ENCODE measurements around the gene NUFIP2.
"Not testable (repeated sequence)": the region's sequence is repeated elsewhere in the genome, so short reads cannot be mapped to it uniquely, and the experiment has no call there.

The NUFIP2 gene

DNA sequence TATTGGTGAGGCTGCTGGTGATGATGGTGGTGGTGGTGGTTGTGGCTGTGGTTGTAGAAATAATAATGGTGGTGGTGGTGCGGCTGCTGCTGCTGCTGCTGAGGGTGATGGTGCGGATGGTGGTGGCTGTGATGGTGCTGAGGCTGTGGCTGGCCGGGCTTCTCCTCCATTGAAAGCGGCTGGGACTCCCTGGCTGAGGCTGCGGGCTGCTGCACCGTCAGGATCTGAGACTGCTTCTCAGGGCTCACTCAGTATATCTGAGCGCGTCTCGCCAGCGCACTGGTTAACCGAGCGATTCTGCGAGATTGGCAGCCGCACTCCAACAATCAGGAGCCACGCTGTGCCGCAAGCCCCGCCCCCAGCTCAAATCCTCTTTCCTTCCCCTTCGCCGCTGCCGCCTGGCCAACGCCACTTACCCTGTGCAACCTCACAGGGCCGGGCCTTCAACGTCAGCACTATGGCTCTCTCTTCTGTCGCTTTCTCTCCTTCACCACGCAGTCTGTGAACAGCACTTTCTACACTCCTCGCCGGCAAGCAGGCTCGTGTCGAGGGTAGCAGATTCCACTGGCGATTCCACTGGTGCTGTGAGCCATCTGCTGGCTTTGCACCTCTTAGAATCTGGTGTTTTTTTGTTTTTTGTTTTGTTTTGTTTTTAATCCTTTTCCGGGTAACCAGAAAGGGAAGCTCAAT, at the start of gene NUFIP2:
NUFIP2 (minus strand) TSS at position 259 of the 690 bp plus-strand sequence; CDS start at position 170, 89 bp downstream.
- intact Hi-C loops (cut with DNase I), result loop anchor here (5.0 to 10.0 kb wide), 3 partner anchors 77 to 271 kb away; partner anchors contain the start of genes ABHD15 and TP53I13
- peak; percentile 98 to 100 (median 100) for DNase-seq

- intact Hi-C loops (cut with DNase I), result no loop called here
- DNase-seq, result no peak
Measured at GRCh38 chr17:29342158-29342765, 48.3 kb upstream of the NUFIP2 start.

- no peak for DNase-seq
- intact Hi-C loops (cut with DNase I), result no loop called here
Measured at GRCh38 chr17:29341726-29342125, 47.8 kb upstream of the NUFIP2 start.

DNA sequence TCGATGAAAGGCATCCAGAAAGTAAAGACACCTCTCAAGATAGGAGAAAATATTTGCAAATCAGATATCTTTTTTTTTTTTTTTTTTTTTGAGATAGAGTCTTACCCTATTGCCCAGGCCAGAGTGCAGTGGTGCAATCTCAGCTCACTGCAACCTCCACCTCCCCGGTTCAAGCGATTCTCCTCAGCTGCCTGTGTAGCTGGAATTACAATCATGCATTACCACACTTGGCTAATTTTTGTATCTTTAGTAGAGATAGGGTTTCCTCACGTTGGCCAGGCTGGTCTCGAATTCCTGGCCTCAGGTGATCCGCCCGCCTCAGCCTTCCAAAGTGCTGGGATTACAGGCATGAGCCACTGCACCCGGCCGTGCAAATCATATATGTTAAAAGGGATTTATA, 45.1 kb upstream of the NUFIP2 start:
- DNase-seq; intact Hi-C loops (cut with DNase I): not testable (repeated sequence)

- intact Hi-C loops (cut with DNase I), result no loop called here
Measured at GRCh38 chr17:29331708-29332085, 37.7 kb upstream of the NUFIP2 start.

DNA sequence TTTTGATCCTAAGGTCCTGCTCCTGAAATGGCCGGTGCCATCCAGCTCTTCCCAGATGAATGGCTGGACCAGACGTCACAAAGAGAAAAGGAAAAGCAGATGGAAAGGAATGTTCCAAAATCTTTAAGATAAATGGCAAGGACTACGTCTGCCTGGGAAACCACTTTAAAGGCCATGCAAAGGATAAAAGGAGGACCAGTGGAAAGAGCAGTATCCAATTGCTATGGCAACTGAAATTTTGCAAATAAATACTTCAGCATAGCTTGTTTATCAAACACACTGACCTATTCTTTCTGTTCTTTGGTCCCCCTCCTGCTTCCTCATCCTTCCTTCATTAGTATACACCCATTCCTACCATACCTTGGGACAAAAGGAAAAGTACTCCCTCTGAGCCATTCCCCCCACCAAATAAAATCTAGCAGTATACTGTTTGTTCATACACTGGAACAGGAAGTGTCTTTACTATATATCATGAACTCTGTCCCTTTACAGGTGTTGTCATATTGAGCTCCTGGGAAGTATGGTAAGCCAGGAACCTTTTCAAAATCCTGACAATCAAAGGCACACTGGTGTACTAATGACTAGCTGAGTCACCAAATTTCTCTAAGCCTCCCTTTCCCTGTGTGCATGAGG, 37.2 kb upstream of the NUFIP2 start:
- no peak for DNase-seq
- intact Hi-C loops (cut with DNase I), result no loop called here

More at GRCh38 chr17:29331708-29332085, 37.7 kb upstream of the NUFIP2 start:
- peak in 13 of 42 donors; percentile 5 to 45 (median 15) for DNase-seq

- intact Hi-C loops (cut with DNase I), result no loop called here
- no peak for DNase-seq
Measured at GRCh38 chr17:29327412-29327811, 33.5 kb upstream of the NUFIP2 start.

DNA sequence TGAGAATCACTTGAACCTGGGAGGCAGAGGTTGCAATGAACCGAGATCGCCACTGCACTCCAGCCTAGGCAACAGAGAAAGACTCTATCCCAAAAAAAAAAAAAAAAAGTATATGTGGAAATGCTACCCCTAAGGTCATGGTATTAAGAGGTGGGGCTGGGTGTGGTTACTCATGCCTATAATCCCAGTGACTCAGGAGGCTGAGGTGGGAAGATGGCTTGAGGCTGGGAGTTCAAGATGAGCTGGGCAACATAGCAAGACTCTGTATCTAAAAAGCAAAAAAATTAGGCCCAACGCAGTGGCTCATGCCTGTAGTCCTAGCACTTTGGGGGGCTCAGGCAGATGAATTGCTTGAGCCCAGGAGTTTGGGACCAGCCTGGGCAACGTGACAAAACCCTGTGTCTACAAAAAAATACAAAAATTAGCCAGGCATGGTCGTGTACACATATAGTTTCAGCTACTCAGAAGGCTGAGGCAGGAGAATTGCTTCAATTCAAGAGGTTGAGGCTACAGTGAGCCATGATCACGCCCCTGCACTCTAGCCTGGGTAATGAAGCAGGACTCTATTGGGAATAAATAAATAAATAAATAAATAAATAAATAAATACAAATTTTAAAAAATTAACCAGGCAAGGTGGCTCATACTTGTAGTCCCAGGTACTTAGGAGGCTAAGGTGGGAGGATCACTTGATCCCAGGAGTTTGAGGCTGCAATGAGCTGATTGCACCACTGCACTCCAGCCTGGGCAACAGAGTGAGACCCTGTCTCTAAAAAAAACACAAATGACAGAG, 32.3 kb upstream of the NUFIP2 start:
- DNase-seq, result no peak
- intact Hi-C loops (cut with DNase I), result no loop called here

- no peak for DNase-seq
- intact Hi-C loops (cut with DNase I), result no loop called here
Measured at GRCh38 chr17:29322363-29322762, 28.4 kb upstream of the NUFIP2 start.

- intact Hi-C loops (cut with DNase I), result no loop called here
- no peak for DNase-seq
Measured at GRCh38 chr17:29303386-29303785, 9.4 kb upstream of the NUFIP2 start.

GRCh38 chr17:29299031-29299430, 5.1 kb upstream of the NUFIP2 start:
- intact Hi-C loops (cut with DNase I), result loop anchor here (10.0 kb wide), 1 partner anchor 266 kb away; the partner anchor contains the start of genes ABHD15 and TP53I13
- DNase-seq, result no peak

DNA sequence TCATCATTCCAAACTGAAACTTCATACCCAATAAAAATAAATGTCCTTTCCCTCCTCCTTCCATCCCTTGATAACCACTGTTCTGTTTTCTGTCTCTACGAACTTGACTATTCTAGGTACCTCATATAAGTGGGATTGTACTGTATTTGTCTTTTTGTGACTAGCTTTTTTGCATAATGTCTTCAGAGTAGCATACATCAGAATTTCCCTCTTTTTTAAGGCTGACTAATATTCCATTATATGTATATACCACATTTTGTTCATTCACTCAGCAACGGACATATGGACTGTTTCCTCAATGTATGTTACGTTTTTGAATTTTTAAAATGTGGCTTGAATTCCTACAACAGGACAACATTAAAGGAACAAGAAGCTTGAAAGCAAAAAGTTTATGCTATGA, 1.5 kb upstream of the NUFIP2 start:
- intact Hi-C loops (cut with DNase I), result loop anchor here (10.0 kb wide), 1 partner anchor 269 kb away; the partner anchor contains the start of genes ABHD15 and TP53I13
- no peak for DNase-seq

DNA sequence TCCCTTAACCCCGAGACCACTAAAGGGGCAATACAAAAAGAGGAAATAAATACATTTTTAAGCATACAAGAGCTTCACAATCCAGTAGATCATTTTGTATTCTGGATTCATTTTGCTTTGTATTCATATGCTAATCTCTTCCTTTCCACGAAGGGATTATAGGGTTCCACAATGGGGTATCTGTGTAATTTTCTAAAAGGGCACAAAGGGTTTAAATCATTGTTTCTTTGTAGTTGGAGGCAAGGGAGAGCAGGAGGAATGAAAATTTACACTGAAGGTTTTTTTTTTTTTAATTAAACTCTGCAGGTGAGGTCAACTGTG, 592 bp upstream of the NUFIP2 start:
- no peak for DNase-seq
- intact Hi-C loops (cut with DNase I), result loop anchor here (5.0 to 10.0 kb wide), 3 partner anchors 77 to 270 kb away; partner anchors contain the start of genes ABHD15 and TP53I13

DNA sequence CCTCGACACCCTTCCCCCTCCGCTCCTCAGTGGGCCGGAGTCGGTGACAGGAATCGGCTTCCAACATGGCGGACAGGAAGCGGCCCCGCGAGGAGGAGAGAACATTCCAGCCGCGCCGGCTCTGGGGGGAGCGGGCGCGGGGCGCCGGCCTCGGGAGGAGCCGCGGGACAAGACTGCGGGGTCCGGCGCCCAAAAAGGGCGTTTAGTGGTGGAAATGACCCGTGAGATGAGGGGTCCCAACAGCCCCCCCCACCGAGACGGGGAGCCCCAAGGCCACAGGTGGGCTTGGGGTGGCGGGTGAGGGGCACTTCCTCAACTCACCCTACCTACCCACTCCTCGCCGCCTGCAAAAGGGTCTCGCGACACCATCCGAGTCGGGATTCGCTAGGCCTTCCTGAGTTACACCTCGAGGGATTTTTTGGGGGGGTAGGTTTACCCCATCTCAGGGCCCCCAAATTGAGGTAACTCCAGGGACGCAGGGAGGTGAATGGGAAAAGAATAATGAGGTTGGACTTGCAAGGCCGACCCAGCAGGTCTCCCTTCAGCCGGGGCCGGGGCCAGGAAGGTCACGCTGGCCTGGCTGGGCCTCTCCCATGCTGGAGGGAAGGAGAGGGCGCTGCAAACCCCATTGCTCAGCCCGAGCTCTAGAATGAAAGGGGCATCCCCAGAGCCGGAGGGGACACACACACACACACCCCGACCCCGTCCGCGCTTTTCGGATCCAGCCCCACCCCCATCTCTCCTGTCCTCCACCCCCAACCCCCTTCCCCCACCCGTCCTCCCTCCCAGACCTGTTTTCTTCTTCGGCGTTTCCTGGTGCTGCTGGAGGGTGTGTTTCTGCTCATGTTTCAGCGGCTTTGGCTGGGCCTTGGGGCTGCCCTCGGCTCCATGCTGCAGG, 707 bp downstream of the NUFIP2 start:
- intact Hi-C loops (cut with DNase I), result loop anchor here (5.0 to 10.0 kb wide), 3 partner anchors 76 to 272 kb away; partner anchors contain the start of genes ABHD15 and TP53I13
- DNase-seq, result peak; percentile 18 to 83 (median 62)

DNA sequence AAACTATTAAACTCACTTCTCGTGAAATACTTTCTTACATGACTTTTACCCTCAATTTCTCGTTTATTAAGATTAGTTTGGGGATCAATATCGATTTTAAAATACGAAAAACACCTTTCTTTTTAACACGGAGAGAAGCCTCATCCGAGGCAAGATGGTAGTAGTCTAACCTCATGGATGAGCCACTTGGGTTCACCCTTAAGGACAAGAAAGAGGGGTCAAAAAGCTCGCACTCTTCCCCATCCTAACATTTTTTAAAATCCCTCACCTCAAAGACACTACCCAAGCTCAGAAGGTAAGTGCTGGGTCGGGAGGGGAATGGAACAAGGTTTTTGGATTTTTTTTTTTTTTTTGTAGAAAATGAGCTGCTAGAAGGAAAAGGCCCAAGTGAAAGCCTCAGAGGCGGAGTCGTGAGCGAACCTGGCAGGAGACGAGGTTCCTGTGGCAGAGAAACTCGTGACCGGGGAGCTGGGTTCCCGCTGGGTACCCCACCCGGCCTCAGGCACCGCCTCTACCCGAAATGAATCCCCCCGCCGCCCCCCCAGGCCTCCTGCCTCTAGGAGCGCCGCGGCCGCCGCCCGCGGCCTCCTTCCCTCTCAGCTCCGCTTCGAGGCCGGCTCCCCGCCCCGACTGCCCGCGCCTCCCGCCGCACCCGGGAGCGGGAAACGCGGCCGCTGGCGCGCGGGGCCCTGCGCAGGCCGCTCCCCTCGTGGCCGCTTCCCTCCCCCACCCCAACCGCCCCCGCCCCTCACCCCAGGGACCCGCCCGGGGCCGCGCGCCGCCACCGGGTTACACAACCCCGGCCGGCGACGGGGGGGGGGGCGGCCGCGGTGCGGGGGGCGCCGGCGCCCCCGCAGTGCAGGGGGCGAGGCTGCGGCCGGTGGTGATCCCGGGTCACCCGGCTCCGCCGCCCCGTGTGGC, 1.6 kb downstream of the NUFIP2 start:
- DNase-seq, result peak; percentile 30 to 87 (median 67)
- intact Hi-C loops (cut with DNase I), result loop anchor here (5.0 to 10.0 kb wide), 3 partner anchors 75 to 272 kb away; partner anchors contain the start of genes ABHD15 and TP53I13

DNA sequence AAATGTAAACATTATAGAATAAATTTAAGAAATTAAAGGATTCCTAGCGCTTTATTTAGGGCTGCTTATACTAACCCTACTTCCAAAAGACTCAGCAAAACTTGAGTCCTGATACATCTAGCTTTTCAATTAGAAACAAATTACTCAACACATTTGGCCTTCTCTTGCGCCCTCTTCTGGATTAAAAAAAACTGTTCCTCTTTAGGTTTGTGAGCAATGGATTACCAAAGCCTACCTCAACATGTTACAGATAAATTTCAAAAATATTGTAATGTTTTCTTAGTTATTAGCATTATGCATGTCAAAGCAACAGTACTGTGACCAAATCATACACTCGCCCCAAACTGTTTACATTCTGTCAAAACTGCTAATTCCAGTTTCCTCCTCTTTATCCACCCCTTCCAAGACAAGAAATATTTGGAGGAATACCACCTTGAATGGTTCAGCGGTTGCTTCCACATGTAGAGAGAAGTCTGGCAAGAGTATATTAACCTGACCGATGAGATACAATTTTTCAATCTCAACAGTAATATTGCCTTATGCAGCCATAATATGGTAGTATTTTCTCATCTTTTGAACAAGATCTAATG, 2.7 kb downstream of the NUFIP2 start:
- DNase-seq, result peak in 14 of 42 donors; percentile 15 to 76 (median 36)
- intact Hi-C loops (cut with DNase I), result loop anchor here (5.0 to 10.0 kb wide), 3 partner anchors 74 to 274 kb away; partner anchors contain the start of genes ABHD15 and TP53I13
